Measurements from ENCODE around the gene OTOGL.

Gene OTOGL

DNA sequence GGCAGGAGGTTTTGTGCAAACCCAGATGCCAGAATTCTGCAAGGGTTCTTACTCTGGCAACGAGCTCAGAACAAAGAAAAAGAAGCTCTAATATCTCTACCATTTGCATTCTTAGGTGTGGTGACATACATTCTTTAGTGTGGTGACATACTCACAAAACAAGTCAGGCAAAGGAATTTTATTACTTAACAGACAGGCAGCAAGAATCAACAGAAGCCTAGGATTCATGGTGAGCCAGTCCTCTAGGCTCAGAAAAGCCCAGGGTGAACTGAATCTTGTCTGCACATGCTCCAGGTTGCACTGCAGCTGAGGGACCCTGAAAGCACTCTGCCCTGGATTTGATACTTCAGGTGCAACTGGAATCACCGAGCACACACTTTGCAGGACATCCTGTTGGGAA lies 222.3 kb downstream of the OTOGL start:
- Histone ChIP-seq H3K9me3 (ENCODE audit: control insufficient read depth in 1 of 2, low read length in 2 of 2) (no peaks in the 10 kb centered on the region), H3K27ac (ENCODE audit: low read length) (no peak overlapping the region), H3K27me3 (ENCODE audit: low read depth, low read length) (no peaks in the 10 kb centered on the region), H3K4me1 (ENCODE audit: control insufficient read depth in 1 of 2, insufficient read depth in 2 of 2, low read length in 2 of 2) (no peaks in the 10 kb centered on the region), H3K36me3 (ENCODE audit: control insufficient read depth in 1 of 2, insufficient read depth in 2 of 2, low read length in 2 of 2) (no peaks in the 10 kb centered on the region), H3K4me3 (ENCODE audit: low read depth in 1 of 2, low read length in 2 of 2) (no peak overlapping the region)

DNA sequence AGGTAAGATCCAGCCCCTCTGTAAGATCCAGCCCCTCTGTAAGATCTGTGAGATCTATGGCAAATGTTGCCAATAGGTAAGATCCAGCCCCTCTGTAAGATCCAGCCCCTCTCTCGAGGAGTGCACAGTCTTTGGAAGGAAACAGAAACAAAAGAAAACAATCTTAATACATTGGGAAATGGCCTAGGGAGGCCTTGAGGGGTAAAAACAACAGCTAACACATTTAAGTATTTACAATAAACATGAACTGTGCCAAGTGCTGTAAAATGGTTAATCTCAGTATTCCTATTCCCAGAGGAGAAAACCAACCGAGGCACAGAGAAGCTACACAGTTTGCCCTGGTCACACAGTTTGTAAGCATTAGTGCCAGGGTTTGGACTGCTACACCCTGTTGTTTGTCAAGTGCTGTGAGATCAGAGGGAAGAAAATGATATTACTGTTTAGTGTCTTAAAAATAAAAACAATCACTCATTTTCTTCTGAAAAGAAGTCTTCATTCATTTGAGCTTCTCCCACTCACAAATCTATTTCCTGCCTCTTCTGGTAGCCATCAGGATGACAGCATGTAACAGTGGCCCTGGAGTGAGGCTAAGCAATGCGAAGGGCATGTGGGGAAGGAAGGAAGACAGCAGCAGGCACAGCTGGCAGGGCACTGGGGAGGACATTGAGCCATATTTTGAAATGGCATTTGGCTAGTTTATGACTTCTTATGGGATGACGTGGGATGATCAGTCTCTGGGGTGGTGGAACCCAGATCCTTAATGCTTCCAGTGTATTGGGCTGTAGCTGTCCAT lies 226.0 kb downstream of the OTOGL start:
- Histone ChIP-seq H3K9me3 (ENCODE audit: control insufficient read depth in 1 of 2, low read length in 2 of 2) (no peaks in the 10 kb centered on the region), H3K36me3 (ENCODE audit: control insufficient read depth in 1 of 2, insufficient read depth in 2 of 2, low read length in 2 of 2) (no peaks in the 10 kb centered on the region), H3K27me3 (ENCODE audit: low read depth, low read length) (no peaks in the 10 kb centered on the region), H3K27ac (ENCODE audit: low read length) (no peak overlapping the region), H3K4me3 (ENCODE audit: low read depth in 1 of 2, low read length in 2 of 2) (no peak overlapping the region), H3K4me1 (ENCODE audit: control insufficient read depth in 1 of 2, insufficient read depth in 2 of 2, low read length in 2 of 2) (no peaks in the 10 kb centered on the region)

DNA sequence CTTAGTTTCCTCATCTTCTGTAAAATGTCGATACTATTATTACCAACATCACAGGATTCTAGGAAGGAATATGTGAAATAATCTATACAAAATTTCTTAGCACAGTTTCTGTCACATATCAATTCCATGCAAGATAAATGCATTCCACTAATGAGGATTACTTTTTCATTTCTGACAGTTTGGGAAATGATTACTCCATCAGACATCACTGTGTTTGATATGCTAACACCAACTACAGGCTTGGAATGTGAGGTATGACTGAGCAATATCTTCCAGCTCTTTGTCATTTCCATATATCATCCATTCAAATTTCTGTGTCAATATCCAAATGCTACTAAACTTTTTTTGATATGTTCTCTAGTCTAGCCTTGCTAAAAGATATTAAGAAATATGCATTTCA lies 233.5 kb downstream of the OTOGL start:
- Histone ChIP-seq H3K27me3 (ENCODE audit: low read depth, low read length) (no peaks in the 10 kb centered on the region), H3K36me3 (ENCODE audit: control insufficient read depth in 1 of 2, insufficient read depth in 2 of 2, low read length in 2 of 2) (no peaks in the 10 kb centered on the region), H3K27ac (ENCODE audit: low read length) (no peak overlapping the region), H3K4me1 (ENCODE audit: control insufficient read depth in 1 of 2, insufficient read depth in 2 of 2, low read length in 2 of 2) (no peaks in the 10 kb centered on the region), H3K9me3 (ENCODE audit: control insufficient read depth in 1 of 2, low read length in 2 of 2) (no peaks in the 10 kb centered on the region), H3K4me3 (ENCODE audit: low read depth in 1 of 2, low read length in 2 of 2) (no peak overlapping the region)

DNA sequence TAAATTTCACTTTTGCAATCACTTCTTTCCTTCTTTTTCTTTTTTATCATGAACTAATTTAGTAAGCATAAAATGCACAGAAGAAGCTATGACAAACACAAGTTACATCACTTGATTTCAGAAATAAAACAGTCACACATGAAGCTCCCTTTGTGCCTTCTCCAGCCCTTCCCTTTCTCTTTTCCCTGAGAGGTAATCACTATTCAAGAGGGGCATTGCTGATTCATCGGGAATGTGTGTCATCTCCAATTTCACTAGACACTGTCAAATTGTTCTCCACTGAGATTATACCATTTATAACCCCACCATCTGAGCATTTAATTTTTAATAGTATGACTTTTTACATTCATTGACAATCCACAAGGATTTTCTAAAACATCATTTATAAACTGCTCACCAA lies 253.1 kb downstream of the OTOGL start:
- Histone ChIP-seq H3K9me3 (ENCODE audit: control insufficient read depth in 1 of 2, low read length in 2 of 2) (no peaks in the 10 kb centered on the region), H3K27me3 (ENCODE audit: low read depth, low read length) (no peaks in the 10 kb centered on the region), H3K4me1 (ENCODE audit: control insufficient read depth in 1 of 2, insufficient read depth in 2 of 2, low read length in 2 of 2) (no peaks in the 10 kb centered on the region), H3K4me3 (ENCODE audit: low read depth in 1 of 2, low read length in 2 of 2) (no peak overlapping the region), H3K27ac (ENCODE audit: low read length) (no peak overlapping the region), H3K36me3 (ENCODE audit: control insufficient read depth in 1 of 2, insufficient read depth in 2 of 2, low read length in 2 of 2) (no peaks in the 10 kb centered on the region)

DNA sequence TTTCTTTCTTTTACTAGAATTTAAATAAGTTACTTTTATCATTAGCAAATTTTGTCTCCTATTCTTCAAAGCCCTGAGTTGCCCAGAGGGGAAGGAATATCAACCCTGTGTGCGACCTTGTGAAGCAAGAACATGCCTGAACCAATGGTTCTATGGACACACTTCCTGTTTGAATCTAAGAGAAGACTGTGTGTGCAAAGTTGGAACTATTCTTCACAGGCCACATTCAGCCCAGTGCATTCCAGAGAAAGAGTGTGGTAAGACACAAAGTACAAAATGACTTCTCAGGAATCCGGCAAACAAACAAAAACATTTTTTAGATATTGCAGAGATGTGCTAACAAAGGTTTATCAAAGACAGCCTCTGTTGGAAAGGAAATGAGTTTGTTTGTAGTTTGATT lies 253.9 kb downstream of the OTOGL start:
- H3K9me3 ChIP-seq (ENCODE audit: control insufficient read depth in 1 of 2, low read length in 2 of 2): no peaks in the 10 kb centered on the region
- no peaks in the 10 kb centered on the region for H3K36me3 ChIP-seq (ENCODE audit: control insufficient read depth in 1 of 2, insufficient read depth in 2 of 2, low read length in 2 of 2)
- no peaks in the 10 kb centered on the region for H3K4me1 ChIP-seq (ENCODE audit: control insufficient read depth in 1 of 2, insufficient read depth in 2 of 2, low read length in 2 of 2)
- H3K27me3 ChIP-seq (ENCODE audit: low read depth, low read length): no peaks in the 10 kb centered on the region
- no peak overlapping the region for H3K27ac ChIP-seq (ENCODE audit: low read length)
- H3K4me3 ChIP-seq (ENCODE audit: low read depth in 1 of 2, low read length in 2 of 2): no peak overlapping the region

DNA sequence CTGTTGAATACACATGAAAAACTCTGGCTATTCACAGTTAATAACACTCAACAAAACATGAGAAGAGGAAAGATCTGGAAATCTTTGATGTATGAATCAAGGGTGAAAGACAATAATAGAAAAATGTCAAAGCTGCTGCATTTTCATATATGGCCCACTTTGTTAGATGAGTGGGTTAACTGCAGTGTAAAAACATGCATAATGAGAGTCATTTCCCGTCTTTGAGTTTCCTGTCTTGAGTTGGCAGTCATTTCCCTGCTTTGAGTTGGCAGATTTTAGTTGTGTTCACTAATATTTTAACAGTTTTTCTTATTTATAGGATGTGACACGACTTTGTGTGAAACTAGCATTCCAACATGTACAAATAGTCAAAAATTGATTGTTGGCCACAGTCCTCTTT lies 256.8 kb downstream of the OTOGL start:
- no peaks in the 10 kb centered on the region for H3K36me3 ChIP-seq (ENCODE audit: control insufficient read depth in 1 of 2, insufficient read depth in 2 of 2, low read length in 2 of 2)
- H3K4me1 ChIP-seq (ENCODE audit: control insufficient read depth in 1 of 2, insufficient read depth in 2 of 2, low read length in 2 of 2): no peaks in the 10 kb centered on the region
- no peak overlapping the region for H3K27ac ChIP-seq (ENCODE audit: low read length)
- H3K27me3 ChIP-seq (ENCODE audit: low read depth, low read length): no peaks in the 10 kb centered on the region
- H3K9me3 ChIP-seq (ENCODE audit: control insufficient read depth in 1 of 2, low read length in 2 of 2): no peaks in the 10 kb centered on the region
- H3K4me3 ChIP-seq (ENCODE audit: low read depth in 1 of 2, low read length in 2 of 2): no peak overlapping the region

DNA sequence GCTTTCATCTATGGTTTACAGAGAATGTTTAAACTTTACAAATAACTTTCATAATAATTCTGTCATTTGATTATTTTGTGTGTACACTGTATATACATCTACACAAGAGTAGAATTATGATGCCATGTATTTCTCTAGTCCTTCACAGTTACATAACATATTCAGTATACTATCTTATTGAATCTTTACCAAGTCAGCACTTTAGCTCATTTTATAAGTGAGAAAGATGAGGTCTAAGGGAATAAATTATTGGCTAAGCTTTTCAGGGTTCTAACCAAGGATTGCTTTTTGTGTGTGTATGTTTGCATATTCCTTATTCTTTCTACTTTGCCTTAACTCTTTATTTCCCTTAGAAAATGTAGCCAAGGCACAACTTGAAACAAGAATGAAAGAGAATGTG lies 260.4 kb downstream of the OTOGL start:
- Histone ChIP-seq H3K27me3 (ENCODE audit: low read depth, low read length) (no peaks in the 10 kb centered on the region), H3K4me3 (ENCODE audit: low read depth in 1 of 2, low read length in 2 of 2) (no peak overlapping the region), H3K9me3 (ENCODE audit: control insufficient read depth in 1 of 2, low read length in 2 of 2) (no peaks in the 10 kb centered on the region), H3K4me1 (ENCODE audit: control insufficient read depth in 1 of 2, insufficient read depth in 2 of 2, low read length in 2 of 2) (no peaks in the 10 kb centered on the region), H3K27ac (ENCODE audit: low read length) (no peak overlapping the region), H3K36me3 (ENCODE audit: control insufficient read depth in 1 of 2, insufficient read depth in 2 of 2, low read length in 2 of 2) (no peaks in the 10 kb centered on the region)

DNA sequence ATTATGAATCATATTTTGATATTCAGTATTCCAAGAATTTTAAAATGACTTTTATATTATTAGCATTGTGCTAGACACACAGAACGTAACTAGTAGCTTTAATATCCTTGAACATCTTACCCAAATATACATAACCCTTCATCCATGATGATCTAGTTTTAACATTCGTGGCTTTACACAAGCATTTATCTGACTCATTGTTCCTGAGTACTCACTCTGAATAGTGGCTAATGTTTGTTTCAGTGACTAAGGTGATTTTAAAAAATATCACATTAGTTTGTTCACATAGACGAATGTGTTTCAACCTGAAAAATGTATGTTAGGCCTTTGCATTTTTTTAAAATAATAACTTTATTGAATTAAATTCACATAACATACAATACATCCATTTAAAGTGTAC lies 264.7 kb downstream of the OTOGL start:
- Histone ChIP-seq H3K36me3 (ENCODE audit: control insufficient read depth in 1 of 2, insufficient read depth in 2 of 2, low read length in 2 of 2) (no peaks in the 10 kb centered on the region), H3K4me3 (ENCODE audit: low read depth in 1 of 2, low read length in 2 of 2) (no peak overlapping the region), H3K27ac (ENCODE audit: low read length) (no peak overlapping the region), H3K9me3 (ENCODE audit: control insufficient read depth in 1 of 2, low read length in 2 of 2) (no peaks in the 10 kb centered on the region), H3K4me1 (ENCODE audit: control insufficient read depth in 1 of 2, insufficient read depth in 2 of 2, low read length in 2 of 2) (no peaks in the 10 kb centered on the region), H3K27me3 (ENCODE audit: low read depth, low read length) (no peaks in the 10 kb centered on the region)

DNA sequence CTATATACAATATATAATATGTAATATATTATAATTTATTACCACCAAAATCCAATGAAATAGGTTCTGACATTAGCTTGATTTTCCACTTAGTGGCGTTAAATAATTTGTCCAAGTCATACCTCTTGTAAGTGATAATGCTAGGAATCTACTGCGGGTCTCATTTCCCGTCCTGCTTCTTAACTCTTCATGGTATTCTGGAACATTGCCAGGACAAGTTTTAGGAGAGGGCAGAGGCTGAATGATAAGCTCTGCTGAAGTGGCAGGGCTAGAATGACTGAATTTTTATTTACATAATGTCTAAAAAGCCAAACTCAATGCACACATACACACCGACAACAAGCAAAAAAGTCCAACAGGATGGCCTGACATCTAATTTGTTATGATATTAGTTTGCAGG lies 274.3 kb downstream of the OTOGL start:
- H3K9me3 ChIP-seq (ENCODE audit: control insufficient read depth in 1 of 2, low read length in 2 of 2): no peaks in the 10 kb centered on the region
- no peaks in the 10 kb centered on the region for H3K4me1 ChIP-seq (ENCODE audit: control insufficient read depth in 1 of 2, insufficient read depth in 2 of 2, low read length in 2 of 2)
- no peaks in the 10 kb centered on the region for H3K27me3 ChIP-seq (ENCODE audit: low read depth, low read length)
- no peaks in the 10 kb centered on the region for H3K36me3 ChIP-seq (ENCODE audit: control insufficient read depth in 1 of 2, insufficient read depth in 2 of 2, low read length in 2 of 2)
- no peak overlapping the region for H3K4me3 ChIP-seq (ENCODE audit: low read depth in 1 of 2, low read length in 2 of 2)
- no peak overlapping the region for H3K27ac ChIP-seq (ENCODE audit: low read length)

DNA sequence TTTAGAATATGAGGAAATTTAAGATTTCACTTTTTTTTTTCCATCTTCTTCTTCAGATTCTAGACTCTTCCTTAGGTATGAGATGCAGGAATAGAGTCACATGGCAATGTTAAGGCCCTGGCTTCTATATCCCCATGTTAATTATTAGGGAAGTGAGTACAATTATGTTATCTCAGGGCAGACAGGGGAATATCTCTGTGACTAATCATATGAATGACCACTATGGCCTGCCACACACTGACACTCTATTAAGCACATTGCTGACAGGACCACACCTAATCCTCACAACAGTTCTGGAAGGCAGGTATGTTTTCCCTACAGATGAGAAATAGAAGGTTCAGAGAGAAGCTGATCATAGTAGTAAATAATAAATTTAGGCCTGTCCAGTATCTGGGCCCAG lies 275.3 kb downstream of the OTOGL start:
- H3K36me3 ChIP-seq (ENCODE audit: control insufficient read depth in 1 of 2, insufficient read depth in 2 of 2, low read length in 2 of 2): no peaks in the 10 kb centered on the region
- no peaks in the 10 kb centered on the region for H3K27me3 ChIP-seq (ENCODE audit: low read depth, low read length)
- H3K4me1 ChIP-seq (ENCODE audit: control insufficient read depth in 1 of 2, insufficient read depth in 2 of 2, low read length in 2 of 2): no peaks in the 10 kb centered on the region
- no peak overlapping the region for H3K4me3 ChIP-seq (ENCODE audit: low read depth in 1 of 2, low read length in 2 of 2)
- H3K27ac ChIP-seq (ENCODE audit: low read length): no peak overlapping the region
- H3K9me3 ChIP-seq (ENCODE audit: control insufficient read depth in 1 of 2, low read length in 2 of 2): no peaks in the 10 kb centered on the region

DNA sequence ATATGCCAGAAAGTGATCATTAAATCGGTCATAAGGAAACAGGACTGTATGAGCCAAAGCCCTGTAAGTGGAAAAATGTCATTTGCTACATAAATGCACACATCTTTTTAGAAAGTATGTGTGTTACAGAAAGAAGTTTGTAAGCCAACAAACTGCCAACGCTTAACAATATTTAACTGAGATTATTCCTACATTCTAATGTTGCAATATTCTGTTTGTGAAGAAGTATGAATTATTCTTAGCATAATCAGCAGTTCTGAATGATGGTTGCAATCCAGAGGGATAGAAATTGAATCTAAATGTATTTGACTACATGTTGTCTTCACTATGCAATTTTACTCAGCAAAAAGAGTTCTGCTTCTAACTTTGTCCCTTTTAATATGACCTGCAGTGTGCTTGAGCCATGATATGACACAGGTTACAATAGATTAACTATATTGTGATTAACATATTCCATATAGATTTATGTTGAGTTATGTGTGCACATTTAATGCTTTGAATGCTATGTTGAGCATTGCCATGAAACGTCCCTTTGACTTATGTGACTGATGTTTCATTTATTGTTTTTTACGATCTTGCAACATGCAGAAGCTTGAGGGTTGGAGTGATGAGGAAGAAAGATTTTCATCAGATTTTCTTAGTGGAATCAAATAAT lies 277.9 kb downstream of the OTOGL start:
- Histone ChIP-seq H3K27ac (ENCODE audit: low read length) (no peak overlapping the region), H3K9me3 (ENCODE audit: control insufficient read depth in 1 of 2, low read length in 2 of 2) (no peaks in the 10 kb centered on the region), H3K36me3 (ENCODE audit: control insufficient read depth in 1 of 2, insufficient read depth in 2 of 2, low read length in 2 of 2) (no peaks in the 10 kb centered on the region), H3K4me3 (ENCODE audit: low read depth in 1 of 2, low read length in 2 of 2) (no peak overlapping the region), H3K4me1 (ENCODE audit: control insufficient read depth in 1 of 2, insufficient read depth in 2 of 2, low read length in 2 of 2) (no peaks in the 10 kb centered on the region), H3K27me3 (ENCODE audit: low read depth, low read length) (no peaks in the 10 kb centered on the region)

DNA sequence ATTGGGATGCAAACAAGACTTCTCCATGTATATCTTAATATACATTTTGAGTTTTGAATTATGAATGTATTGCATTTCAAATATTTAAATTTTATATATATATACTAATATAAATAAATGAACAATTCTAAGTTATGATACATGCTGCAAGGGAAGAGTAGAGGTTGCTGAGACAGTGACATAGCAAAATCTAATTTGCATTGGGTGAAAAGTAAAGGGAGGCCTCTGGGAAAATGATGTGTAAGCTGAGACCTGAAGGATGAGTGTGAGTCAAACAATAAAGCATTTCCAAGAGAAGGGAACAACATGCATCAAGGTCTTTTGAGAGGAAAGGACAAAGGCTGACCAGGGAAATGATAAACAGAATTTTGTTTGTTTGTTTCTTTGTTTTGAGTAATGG lies 281.8 kb downstream of the OTOGL start:
- no peaks in the 10 kb centered on the region for H3K9me3 ChIP-seq (ENCODE audit: control insufficient read depth in 1 of 2, low read length in 2 of 2)
- no peaks in the 10 kb centered on the region for H3K4me1 ChIP-seq (ENCODE audit: control insufficient read depth in 1 of 2, insufficient read depth in 2 of 2, low read length in 2 of 2)
- H3K27ac ChIP-seq (ENCODE audit: low read length): no peak overlapping the region

More for the DNA sequence above, 281.8 kb downstream of the OTOGL start:
- H3K36me3 ChIP-seq (ENCODE audit: control insufficient read depth in 1 of 2, insufficient read depth in 2 of 2, low read length in 2 of 2): no peaks in the 10 kb centered on the region
- H3K27me3 ChIP-seq (ENCODE audit: low read depth, low read length): no peaks in the 10 kb centered on the region
- H3K4me3 ChIP-seq (ENCODE audit: low read depth in 1 of 2, low read length in 2 of 2): no peak overlapping the region
